GM21528 (cell line): Measurements from ENCODE around the gene FSTL4.

Source experiments
- ATAC-seq: cut with Tn5 transposase; IDR thresholded peaks from one replicate; pipeline ENCODE4 v1.9.1; 2021; ENCODE audit warnings: mild to moderate bottlenecking, moderate library complexity; ENCODE audit not compliant: unreplicated experiment, low FRiP score

The FSTL4 gene

GRCh38 chr5:133612249-133612860 is at the start of gene FSTL4:
FSTL4 (minus strand) TSS chr5:133612541.
- ATAC-seq = no peak

DNA sequence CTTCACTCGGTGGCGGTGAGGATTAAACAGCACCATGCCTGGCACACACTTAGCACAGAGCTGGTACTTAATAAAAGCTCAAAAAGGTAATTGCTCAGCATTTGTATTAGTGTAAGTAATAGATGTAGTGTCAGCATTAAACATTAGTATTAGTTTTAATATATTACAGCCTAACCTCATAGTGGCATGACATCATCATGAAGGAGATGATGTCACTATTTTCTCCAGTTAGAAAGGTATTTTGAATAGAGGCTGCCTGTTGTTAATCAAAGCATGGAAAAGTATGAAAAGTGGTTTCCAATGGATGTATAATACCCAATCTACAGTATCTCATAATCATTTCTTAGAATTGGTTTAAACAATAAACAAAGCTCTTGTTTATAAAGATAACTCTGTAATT is 49.0 kb upstream of the FSTL4 start:
- no peak for ATAC-seq

- ATAC-seq = no peak
Observed at GRCh38 chr5:133658327-133658726, 46.0 kb upstream of the FSTL4 start.

- no peak for ATAC-seq
Observed at GRCh38 chr5:133657036-133657435, 44.7 kb upstream of the FSTL4 start.

GRCh38 chr5:133655966-133656365 is 43.6 kb upstream of the FSTL4 start:
- no peak for ATAC-seq

DNA sequence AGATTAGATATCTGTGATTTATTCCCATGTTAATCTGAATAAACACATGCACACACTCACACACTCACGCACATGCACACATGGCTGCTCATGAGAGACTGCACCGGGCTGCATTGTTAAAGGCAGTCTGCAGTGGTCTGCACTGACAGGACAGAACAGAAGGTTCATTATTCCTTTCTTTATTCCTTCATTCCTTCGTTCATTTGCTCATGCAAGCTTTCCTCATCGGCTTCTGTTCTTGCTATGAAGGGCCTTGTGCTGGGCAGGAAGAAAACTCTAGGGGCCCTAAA is 41.4 kb upstream of the FSTL4 start:
- no peak for ATAC-seq

- no peak for ATAC-seq
Observed at GRCh38 chr5:133652951-133653759, 40.8 kb upstream of the FSTL4 start.

DNA sequence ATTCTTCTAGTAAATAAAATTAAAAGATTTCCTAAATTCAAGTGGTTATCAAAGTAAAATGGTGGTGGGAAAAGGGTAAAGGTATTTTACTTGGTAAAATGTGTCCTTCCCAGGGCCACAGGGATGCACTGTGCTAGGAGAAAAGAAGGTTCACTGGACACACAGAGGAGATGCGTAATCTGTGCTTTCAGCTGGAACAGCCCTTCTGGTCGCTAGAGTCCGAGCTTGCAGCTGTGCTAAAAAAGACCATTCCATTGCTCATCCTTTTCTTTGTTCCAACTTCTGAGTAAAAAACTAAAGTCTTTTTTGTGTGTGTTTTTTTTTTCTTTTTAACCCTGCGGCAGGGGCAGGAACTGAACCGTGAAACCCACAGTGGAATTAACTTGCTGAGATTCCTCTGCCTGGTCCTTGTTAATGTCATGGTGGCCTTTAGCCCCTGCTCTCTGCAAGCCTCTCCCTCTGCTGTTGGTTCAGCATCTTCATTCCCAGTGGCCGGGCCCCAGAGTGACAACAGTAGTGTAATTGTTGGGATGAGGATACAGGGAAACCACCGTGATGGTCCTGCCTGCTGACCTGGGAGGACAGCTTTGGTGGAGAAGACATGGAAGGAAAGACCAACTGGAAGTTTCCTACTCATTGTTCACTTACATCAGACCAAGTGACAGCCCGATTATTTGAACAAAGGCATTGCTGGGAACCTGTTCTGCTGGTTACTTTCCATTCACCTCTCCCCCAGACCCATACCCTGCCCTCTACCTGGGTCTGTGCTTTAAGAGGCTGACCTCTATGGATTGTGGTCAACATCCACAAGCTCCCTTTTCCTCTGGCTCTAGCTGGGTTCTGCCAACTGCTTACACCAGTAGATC is 31.9 kb upstream of the FSTL4 start:
- ATAC-seq = no peak

GRCh38 chr5:133643365-133643764 is 31.0 kb upstream of the FSTL4 start:
- no peak for ATAC-seq

GRCh38 chr5:133642153-133642722 is 29.9 kb upstream of the FSTL4 start:
- ATAC-seq = no peak

- no peak for ATAC-seq
Observed at GRCh38 chr5:133641683-133642082, 29.3 kb upstream of the FSTL4 start.

DNA sequence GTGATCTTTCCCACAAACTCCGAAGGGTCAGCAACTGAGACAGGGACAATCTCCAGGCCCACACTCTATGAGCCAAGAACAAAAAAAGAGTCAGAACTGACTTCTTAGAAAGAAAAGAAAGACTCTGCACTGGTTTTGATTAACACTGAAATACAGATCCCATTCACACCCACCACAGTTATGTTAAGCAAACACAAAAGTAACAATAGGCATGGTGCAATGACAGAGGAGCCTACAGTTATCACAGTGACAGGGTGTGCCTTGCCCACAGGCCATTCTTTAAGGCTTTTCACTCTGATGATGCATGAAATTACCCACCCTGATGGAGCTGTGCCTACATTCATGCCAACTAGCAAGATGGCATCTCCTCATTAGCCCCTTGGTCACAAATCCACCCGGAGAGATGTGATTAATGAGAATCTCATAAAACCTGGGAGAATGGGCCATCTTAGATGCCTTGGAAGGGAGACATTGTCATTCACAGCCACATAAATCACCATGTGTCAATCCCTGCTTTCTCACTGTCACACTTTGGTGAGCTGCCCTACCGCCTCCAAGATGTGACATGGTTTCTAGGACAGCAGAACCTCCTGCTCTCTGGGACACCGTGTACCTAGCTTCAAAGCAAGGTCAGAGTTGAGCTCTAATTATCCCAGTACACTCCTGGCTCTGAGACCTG is 27.6 kb upstream of the FSTL4 start:
- no peak for ATAC-seq

DNA sequence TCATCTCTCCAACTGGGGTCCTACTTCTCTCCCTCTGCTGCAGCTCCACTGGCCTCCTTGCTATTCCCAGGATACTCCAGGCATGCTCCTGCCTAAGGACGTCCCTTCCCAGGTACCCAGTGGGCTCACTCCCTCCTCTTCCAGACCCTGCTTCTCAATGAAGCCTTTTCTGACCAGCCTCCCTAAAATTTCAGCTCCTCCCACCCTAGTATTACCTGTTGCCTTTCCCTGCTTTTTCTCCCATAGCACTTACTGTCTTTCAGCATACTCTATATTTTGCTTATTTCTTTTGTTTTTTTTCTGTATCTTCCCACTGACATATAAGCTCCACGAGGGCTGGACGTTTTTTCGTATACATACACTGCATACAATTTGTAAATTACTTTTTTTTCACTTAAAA is 26.1 kb upstream of the FSTL4 start:
- ATAC-seq = no peak

- ATAC-seq = no peak
Observed at GRCh38 chr5:133637206-133637605, 24.9 kb upstream of the FSTL4 start.

DNA sequence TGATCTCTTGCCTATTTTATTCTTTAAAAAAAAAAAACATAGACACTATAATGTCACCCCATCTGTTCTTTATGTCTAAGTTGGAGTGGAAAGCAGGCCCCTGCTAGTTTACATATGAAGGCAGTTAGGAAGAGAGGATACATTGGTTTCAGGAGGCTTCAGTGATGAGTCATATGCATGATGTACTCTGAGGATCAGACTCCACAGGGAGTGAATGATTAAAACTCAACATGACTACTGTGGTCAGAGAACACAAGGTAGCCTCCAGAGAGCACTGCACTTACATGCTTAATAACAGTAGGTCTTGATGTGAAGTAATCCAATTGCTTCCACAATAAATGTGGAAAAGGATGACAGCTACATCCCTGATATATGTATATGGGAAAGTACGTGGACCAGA is 22.7 kb upstream of the FSTL4 start:
- ATAC-seq = no peak

DNA sequence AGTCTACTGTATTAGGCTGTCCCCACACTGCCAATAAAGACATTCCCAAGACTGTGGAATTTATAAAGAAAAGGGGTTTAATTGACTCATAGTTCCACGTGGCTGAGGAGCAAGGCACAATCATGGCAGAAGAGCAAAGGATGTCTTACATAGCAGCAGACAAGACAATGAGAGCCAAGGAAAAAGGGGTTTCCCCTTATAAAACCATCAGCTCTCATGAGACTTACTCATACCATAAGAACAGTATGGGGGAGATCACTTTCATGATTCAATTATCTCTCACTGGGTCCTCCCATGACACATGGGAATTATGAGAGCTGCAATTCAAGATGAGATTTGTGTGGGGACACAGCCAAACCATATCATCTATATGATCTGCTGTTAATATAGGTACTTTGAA is 14.8 kb upstream of the FSTL4 start:
- ATAC-seq = no peak

DNA sequence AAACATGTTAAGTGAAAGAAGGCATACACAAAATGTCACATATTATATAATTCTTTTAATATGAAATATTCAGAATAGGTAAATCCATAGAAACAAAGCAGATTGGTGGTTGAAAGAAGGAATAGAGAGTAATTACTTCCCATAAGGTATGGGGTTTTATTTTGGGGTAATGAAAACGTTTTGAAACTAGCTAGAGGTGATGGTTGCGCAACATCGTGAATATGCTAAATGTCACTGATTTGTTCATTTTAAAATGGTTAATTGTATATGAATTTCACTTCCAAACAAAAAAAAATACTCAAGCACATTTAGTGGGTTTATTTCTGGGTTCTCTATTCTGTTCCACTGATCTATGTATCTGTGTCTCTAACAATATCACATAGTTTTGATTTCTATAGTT is 12.0 kb upstream of the FSTL4 start:
- no peak for ATAC-seq

DNA sequence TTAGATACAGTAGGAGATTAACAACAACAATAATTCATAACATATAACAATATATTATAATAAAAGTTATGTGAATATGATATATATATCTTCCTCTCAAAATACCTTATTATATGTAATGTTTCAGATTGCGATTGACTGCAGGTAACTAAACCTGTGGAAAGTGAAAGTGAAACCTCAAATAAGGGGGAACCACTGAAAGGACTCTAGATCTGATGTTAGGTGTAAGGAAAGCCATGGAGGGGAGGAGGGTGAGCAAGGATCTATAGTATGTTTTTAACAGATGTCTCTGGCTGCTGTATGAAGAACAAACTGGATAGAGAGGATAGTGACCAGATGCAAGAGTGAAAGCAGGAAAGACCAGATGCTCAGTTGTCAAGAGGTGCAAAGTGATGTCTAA is 5.8 kb upstream of the FSTL4 start:
- ATAC-seq = no peak

DNA sequence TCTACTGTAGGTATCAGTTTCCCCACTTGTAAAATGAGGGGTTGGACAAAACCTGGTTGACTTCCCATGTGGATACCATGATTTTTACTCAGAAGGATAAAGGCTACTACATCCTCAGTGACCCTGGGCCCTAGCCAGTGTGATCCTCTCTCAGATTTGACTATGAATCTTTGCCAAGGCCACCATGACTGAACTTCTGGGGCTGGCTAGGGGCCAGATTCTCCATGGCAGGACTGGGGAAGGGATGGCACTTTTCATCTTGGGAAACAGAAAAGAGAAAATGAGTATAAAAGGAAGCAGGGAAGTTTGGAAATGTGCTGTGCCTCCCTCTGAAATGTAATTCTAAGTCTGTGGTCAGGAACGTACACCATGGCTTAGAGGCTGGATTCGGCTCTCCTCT is 1.4 kb upstream of the FSTL4 start:
- ATAC-seq = no peak

DNA sequence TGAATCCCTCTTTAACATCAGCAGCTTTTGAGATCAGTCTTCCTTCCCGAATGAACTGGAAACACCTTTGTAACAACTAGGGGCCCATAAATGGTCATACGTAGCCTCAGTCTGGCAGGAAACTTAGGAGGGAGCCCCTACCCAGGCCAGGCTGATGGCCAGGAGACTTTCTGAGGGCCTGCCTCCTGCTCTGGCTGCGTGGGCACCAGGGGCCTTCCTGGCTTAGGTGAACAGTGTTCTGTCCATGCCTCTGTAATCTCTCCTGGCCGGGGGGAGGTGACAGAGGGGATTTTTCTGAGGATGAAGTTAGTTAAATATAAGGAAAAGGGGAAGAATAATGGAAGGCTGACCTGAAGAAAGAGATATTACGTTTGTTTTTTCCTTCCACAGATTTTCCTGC is 843 bp upstream of the FSTL4 start:
- no peak for ATAC-seq
